Esophagus (tissue), 2 donors: ENCODE data around the gene PACSIN3. TPM values are rescaled to one million over a fixed set of nuclear protein-coding genes. Genes with fewer than 3 reads are reported as not detected.

Source experiments
- H3K27ac ChIP-seq, 2 donors: one replicate each; pipeline ENCODE4 v1.5.1; 2013; ENCODE audit warnings: low read depth in 2 of 2, mild to moderate bottlenecking in 2 of 2, inconsistent platforms in 1 of 2, low read length in 1 of 2, moderate library complexity in 1 of 2
- H3K27me3 ChIP-seq, 2 donors: one replicate each; pipeline ENCODE4 v1.6.1; 2013; ENCODE audit warnings: low read length in 2 of 2, control low read depth in 1 of 2, mild to moderate bottlenecking in 1 of 2; ENCODE audit not compliant: insufficient read depth in 2 of 2, control insufficient read depth in 1 of 2
- H3K36me3 ChIP-seq, 2 donors: one replicate each; pipeline ENCODE4 v1.6.1; 2013; ENCODE audit warnings: low read length in 1 of 2; ENCODE audit not compliant: control insufficient read depth in 2 of 2, insufficient read depth in 2 of 2
- H3K4me1 ChIP-seq, 2 donors: one replicate each; pipeline ENCODE4 v1.6.1; 2013; ENCODE audit warnings: low read length in 1 of 2; ENCODE audit not compliant: control insufficient read depth in 2 of 2, insufficient read depth in 2 of 2
- H3K4me3 ChIP-seq, 2 donors: one replicate each; pipeline ENCODE4 v1.5.1; 2013; ENCODE audit warnings: low read length in 2 of 2, mild to moderate bottlenecking in 2 of 2, low read depth in 1 of 2, moderate library complexity in 1 of 2
- H3K9me3 ChIP-seq, 2 donors: one replicate each; pipeline ENCODE4 v1.6.1; 2013; ENCODE audit warnings: mild to moderate bottlenecking in 2 of 2, low read depth in 1 of 2, low read length in 1 of 2, moderate library complexity in 1 of 2; ENCODE audit not compliant: control insufficient read depth in 2 of 2, insufficient read depth in 1 of 2
- WGBS, 2 donors: extraction: QIAGEN DNeasy Blood & Tissue Kit; methylation state at CpG; one replicate each; pipeline ENCODE4 v1.1.7; 2013; 5-methylcytosine and 5-hydroxymethylcytosine counted together
- polyA plus RNA-seq, 2 donors: library from polyadenylated mRNA; stranded (reverse); fragments of 200-250 nt; gene quantifications; one replicate each; pipeline ENCODE4 v1.2.3, GENCODE V29; 2013
- donor health status: healthy with polysubstance abuse.
- donor health status: Bipolar disorder and iron deficiency.

PACSIN3 gene
- polyA plus RNA-seq, 2 donors: 54.7 to 55.6 TPM

- Histone ChIP-seq H3K27ac (no peak overlapping the region), H3K4me1 (peaks cover 6 to 10% of the 10 kb centered on the region in 2 donors), H3K27me3 (no peaks in the 10 kb centered on the region), H3K36me3 (peaks cover 0 to 2% of the 10 kb centered on the region in 2 donors), H3K9me3 (no peaks in the 10 kb centered on the region), H3K4me3 (no peak overlapping the region)
- WGBS, 2 donors: 84 to 86% methylated on average over 16 of the region's 16 CpGs
These were observed 33.9 kb downstream of the PACSIN3 start for GRCh38 chr11:47152126-47152952.

DNA sequence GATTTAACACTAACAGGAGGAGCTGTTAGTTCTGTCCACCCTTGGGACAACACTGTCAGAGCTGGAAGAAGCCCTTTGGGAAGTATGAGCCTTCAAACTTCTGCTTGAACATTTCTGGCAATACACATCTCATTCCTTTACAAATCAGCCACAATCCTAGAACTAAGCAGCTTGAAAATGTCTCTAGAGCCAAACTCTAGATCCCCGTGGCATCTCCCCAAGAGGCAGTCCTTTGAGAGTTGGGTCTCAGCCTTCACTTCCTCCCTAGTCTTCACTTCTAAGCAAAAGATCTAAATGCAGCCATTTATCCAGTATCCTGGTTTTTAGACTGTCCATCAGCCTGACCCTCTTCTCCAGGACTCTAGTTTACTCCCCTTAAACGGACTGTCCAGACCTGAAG is 36.5 kb downstream of the PACSIN3 start:
- 35 to 37% methylated on average over 2 of the region's 2 CpGs for WGBS, 2 donors
- no peaks in the 10 kb centered on the region for H3K9me3 ChIP-seq
- no peak overlapping the region for H3K4me3 ChIP-seq
- no peak overlapping the region for H3K27ac ChIP-seq
- H3K27me3 ChIP-seq: no peaks in the 10 kb centered on the region
- peaks cover 0 to 5% of the 10 kb centered on the region in 2 donors for H3K4me1 ChIP-seq
- no peaks in the 10 kb centered on the region for H3K36me3 ChIP-seq

GRCh38 chr11:47148903-47149531 is 37.2 kb downstream of the PACSIN3 start:
- Histone ChIP-seq H3K27ac (no peak overlapping the region), H3K27me3 (no peaks in the 10 kb centered on the region), H3K4me3 (no peak overlapping the region)

DNA sequence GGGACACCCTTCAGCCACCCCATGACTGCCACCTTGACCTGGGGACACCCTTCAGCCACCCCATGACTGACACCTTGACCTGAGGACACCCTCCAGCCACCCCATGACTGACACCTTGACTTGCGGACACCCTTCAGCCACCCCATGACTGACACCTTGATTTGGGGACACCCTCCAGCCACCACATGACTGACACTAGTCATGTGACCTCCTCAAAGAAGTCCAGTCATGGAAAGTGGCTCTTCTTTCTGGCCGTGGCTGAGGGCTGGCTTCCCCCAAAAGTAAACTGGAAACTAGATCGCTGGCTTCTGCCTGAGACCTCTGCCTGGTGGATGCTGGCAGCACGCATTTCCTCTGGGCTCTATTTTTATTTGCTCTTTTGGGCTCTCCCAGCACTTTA is 38.0 kb downstream of the PACSIN3 start:
- peaks cover under 1 to 5% of the 10 kb centered on the region in 2 donors for H3K4me1 ChIP-seq
- no peaks in the 10 kb centered on the region for H3K36me3 ChIP-seq
- H3K27ac ChIP-seq: no peak overlapping the region
- no peak overlapping the region for H3K4me3 ChIP-seq
- WGBS, 2 donors: 77 to 90% methylated on average over 4 of the region's 4 CpGs
- H3K9me3 ChIP-seq: no peaks in the 10 kb centered on the region
- no peaks in the 10 kb centered on the region for H3K27me3 ChIP-seq

More at GRCh38 chr11:47148903-47149531, 37.2 kb downstream of the PACSIN3 start:
- Histone ChIP-seq H3K4me1 (peaks cover 0 to 5% of the 10 kb centered on the region in 2 donors), H3K36me3 (no peaks in the 10 kb centered on the region), H3K9me3 (no peaks in the 10 kb centered on the region)
- WGBS, 2 donors: 28 to 37% methylated on average over 10 of the region's 10 CpGs

- H3K27me3 ChIP-seq: no peaks in the 10 kb centered on the region
- H3K4me1 ChIP-seq: peaks cover 5% of the 10 kb centered on the region in 2 donors
- no peaks in the 10 kb centered on the region for H3K9me3 ChIP-seq
- H3K4me3 ChIP-seq: no peak overlapping the region
- WGBS, 2 donors: 96 to 97% methylated on average over 7 of the region's 7 CpGs
- H3K36me3 ChIP-seq: no peaks in the 10 kb centered on the region
- no peak overlapping the region for H3K27ac ChIP-seq
These were observed 38.6 kb downstream of the PACSIN3 start for GRCh38 chr11:47147681-47148080.

- no peak overlapping the region for H3K27ac ChIP-seq
- 81 to 91% methylated on average over 2 of the region's 2 CpGs for WGBS, 2 donors
- H3K4me1 ChIP-seq: peaks cover 5% of the 10 kb centered on the region in 2 donors
- no peak overlapping the region for H3K4me3 ChIP-seq
- H3K27me3 ChIP-seq: no peaks in the 10 kb centered on the region
- no peaks in the 10 kb centered on the region for H3K9me3 ChIP-seq
- no peaks in the 10 kb centered on the region for H3K36me3 ChIP-seq
These were observed 39.0 kb downstream of the PACSIN3 start for GRCh38 chr11:47147250-47147649.

- WGBS, 2 donors: 79 to 85% methylated on average over 3 of the region's 3 CpGs
- Histone ChIP-seq H3K27ac (no peak overlapping the region), H3K4me1 (peaks cover 5% of the 10 kb centered on the region in 2 donors), H3K9me3 (no peaks in the 10 kb centered on the region), H3K36me3 (no peaks in the 10 kb centered on the region), H3K4me3 (no peak overlapping the region), H3K27me3 (no peaks in the 10 kb centered on the region)
These were observed 41.7 kb downstream of the PACSIN3 start for GRCh38 chr11:47144541-47144940.

GRCh38 chr11:47143322-47143721 is 42.9 kb downstream of the PACSIN3 start:
- H3K4me3 ChIP-seq: no peak overlapping the region
- H3K27me3 ChIP-seq: no peaks in the 10 kb centered on the region
- WGBS, 2 donors: 31 to 38% methylated on average over 3 of the region's 3 CpGs
- H3K27ac ChIP-seq: no peak overlapping the region
- H3K4me1 ChIP-seq: peaks cover 0 to 5% of the 10 kb centered on the region in 2 donors
- no peaks in the 10 kb centered on the region for H3K36me3 ChIP-seq
- no peaks in the 10 kb centered on the region for H3K9me3 ChIP-seq

DNA sequence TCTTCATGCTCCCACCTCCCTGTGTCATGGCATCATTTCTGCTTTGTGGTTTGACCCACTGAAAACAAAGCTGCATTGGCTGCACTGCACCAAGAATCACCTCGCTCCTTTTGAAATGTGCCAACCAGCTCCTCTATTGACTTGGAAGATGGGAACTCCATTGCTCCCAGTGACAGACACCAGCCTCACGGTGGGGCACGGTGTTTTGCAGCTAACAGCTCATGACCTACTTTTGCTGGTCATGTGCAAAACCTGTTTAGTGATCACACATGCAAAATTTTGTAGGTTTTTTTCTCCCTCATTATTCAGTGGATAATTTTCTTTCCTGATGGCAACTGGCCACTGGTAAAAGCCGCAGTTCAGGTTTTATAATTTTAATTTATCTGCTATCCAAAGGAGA is 46.4 kb downstream of the PACSIN3 start:
- Histone ChIP-seq H3K27ac (no peak overlapping the region), H3K4me1 (peaks cover 0 to 5% of the 10 kb centered on the region in 2 donors), H3K36me3 (peaks cover 0 to 4% of the 10 kb centered on the region in 2 donors), H3K4me3 (no peak overlapping the region), H3K9me3 (no peaks in the 10 kb centered on the region), H3K27me3 (no peaks in the 10 kb centered on the region)
- 56 to 57% methylated on average over 4 of the region's 4 CpGs for WGBS, 2 donors
